SU-DHL-6 (cell line): ENCODE results near the gene IKBKG.

ENCODE experiments used
- H2AFZ ChIP-seq: fragments of 200-600 bp; sonication (generic); 2 replicates; pipeline ENCODE4 v1.6.1; 2014; ENCODE audit warnings: low read depth, mild to moderate bottlenecking, moderate library complexity, mixed read lengths, antibody characterized with exemption, low read length; ENCODE audit not compliant: severe bottlenecking
- H3F3A ChIP-seq: fragments of 200-600 bp; shearing (Covaris generic); 2 replicates; pipeline ENCODE4 v1.6.0; 2016; ENCODE audit warnings: antibody characterized with exemption, mild to moderate bottlenecking; ENCODE audit not compliant: insufficient read depth
- H3K27ac ChIP-seq: fragments of 200-600 bp; sonication (generic); 2 replicates; pipeline ENCODE4 v1.5.1; 2016; ENCODE audit warnings: low read depth, mild to moderate bottlenecking, low read length, moderate library complexity, mixed read lengths
- H3K27me3 ChIP-seq: fragments of 200-600 bp; sonication (generic), shearing (Covaris generic); 2 replicates; pipeline ENCODE4 v1.6.0; 2014; ENCODE audit warnings: mild to moderate bottlenecking, low read length
- H3K36me3 ChIP-seq: fragments of 200-600 bp; sonication (generic); 2 replicates; pipeline ENCODE4 v1.6.1; 2014; ENCODE audit warnings: mild to moderate bottlenecking, low read length, mixed read lengths
- H3K4me2 ChIP-seq: fragments of 300-600, 200-600 bp; shearing (Covaris generic), sonication (generic); 2 replicates; pipeline ENCODE4 v1.6.0; 2014; ENCODE audit warnings: low read length, low read depth, mild to moderate bottlenecking; ENCODE audit not compliant: poor library complexity, severe bottlenecking
- H3K4me3 ChIP-seq: fragments of 200-600 bp; sonication (generic); 2 replicates; pipeline ENCODE4 v1.5.1; 2014; ENCODE audit warnings: antibody characterized with exemption, low read length, mild to moderate bottlenecking, mixed read lengths; ENCODE audit not compliant: insufficient read depth, poor library complexity, severe bottlenecking
- H3K79me2 ChIP-seq: fragments of 200-600 bp; sonication (generic); 2 replicates; pipeline ENCODE4 v1.6.1; 2014; ENCODE audit warnings: mild to moderate bottlenecking, low read length, moderate library complexity; ENCODE audit not compliant: insufficient read depth
- H3K9ac ChIP-seq: fragments of 200-600 bp; sonication (generic); 2 replicates; pipeline ENCODE4 v1.7.0; 2014; ENCODE audit warnings: mild to moderate bottlenecking, low read length
- H3K9me2 ChIP-seq: fragments of 200-600 bp; sonication (generic); replicated peaks from 2 replicates; pipeline ENCODE4 v1.6.1; 2014; ENCODE audit warnings: low read length; ENCODE audit not compliant: insufficient read depth
- H3K9me3 ChIP-seq: fragments of 200-600 bp; sonication (generic); 2 replicates; pipeline ENCODE4 v1.6.1; 2014; ENCODE audit warnings: low read length, mixed read lengths; ENCODE audit not compliant: insufficient read depth
- H4K20me1 ChIP-seq: fragments of 200-600 bp; sonication (generic); 2 replicates; pipeline ENCODE4 v1.6.1; 2014; ENCODE audit warnings: low read depth, mild to moderate bottlenecking, antibody characterized with exemption, low read length, moderate library complexity, mixed read lengths
- EZH2phosphoT487 ChIP-seq: fragments of 200-600 bp; sonication (generic), shearing (Covaris generic); conservative IDR thresholded peaks from 2 replicates; pipeline ENCODE4 v1.6.1; 2018; ENCODE audit warnings: mild to moderate bottlenecking, antibody characterized with exemption, low read length, moderate library complexity, mixed read lengths
- TF ChIP-seq, protein P1 (sequence below): fragments of 200-600 bp; sonication (generic); IDR thresholded peaks from one replicate; pipeline ENCODE4 v1.5.1; 2017; ENCODE audit warnings: antibody characterized with exemption, mild to moderate bottlenecking, low read length, moderate library complexity; ENCODE audit not compliant: insufficient read depth, poor library complexity, severe bottlenecking

IKBKG gene

DNA sequence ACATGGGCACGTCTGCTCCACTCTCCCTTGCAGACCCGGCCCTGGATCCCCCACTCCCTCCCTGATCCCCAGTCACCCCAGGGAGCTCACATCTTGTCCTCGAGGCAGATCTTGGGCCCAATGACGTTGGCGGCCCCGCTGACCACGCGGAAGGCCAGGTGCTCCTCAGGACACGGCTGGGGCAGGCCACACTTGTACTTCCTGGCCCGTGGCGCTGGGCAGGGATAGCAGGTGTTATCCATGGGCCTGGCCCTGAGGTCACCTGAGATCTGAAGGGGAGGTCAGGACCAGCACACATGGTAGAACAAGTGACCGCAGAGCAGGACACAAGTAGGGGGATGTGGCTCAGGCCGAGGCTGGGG is 39.1 kb upstream of the IKBKG start:
- no peak overlapping the region for H3K4me3 ChIP-seq
- H3K27ac ChIP-seq: no peak overlapping the region
- TF ChIP-seq EZH2phosphoT487: no peak
- TF ChIP-seq, protein P1, sequence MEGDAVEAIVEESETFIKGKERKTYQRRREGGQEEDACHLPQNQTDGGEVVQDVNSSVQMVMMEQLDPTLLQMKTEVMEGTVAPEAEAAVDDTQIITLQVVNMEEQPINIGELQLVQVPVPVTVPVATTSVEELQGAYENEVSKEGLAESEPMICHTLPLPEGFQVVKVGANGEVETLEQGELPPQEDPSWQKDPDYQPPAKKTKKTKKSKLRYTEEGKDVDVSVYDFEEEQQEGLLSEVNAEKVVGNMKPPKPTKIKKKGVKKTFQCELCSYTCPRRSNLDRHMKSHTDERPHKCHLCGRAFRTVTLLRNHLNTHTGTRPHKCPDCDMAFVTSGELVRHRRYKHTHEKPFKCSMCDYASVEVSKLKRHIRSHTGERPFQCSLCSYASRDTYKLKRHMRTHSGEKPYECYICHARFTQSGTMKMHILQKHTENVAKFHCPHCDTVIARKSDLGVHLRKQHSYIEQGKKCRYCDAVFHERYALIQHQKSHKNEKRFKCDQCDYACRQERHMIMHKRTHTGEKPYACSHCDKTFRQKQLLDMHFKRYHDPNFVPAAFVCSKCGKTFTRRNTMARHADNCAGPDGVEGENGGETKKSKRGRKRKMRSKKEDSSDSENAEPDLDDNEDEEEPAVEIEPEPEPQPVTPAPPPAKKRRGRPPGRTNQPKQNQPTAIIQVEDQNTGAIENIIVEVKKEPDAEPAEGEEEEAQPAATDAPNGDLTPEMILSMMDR: no peak
- H2AFZ ChIP-seq: no peak overlapping the region
- no peaks in the 10 kb centered on the region for H3F3A ChIP-seq
- no peak overlapping the region for H3K4me2 ChIP-seq
- H4K20me1 ChIP-seq: no peaks in the 10 kb centered on the region
- H3K9me3 ChIP-seq: no peaks in the 10 kb centered on the region
- H3K9ac ChIP-seq: no peak overlapping the region
- H3K27me3 ChIP-seq: no peaks in the 10 kb centered on the region
- no peaks in the 10 kb centered on the region for H3K36me3 ChIP-seq
- H3K79me2 ChIP-seq: no peaks in the 10 kb centered on the region
- H3K9me2 ChIP-seq: no peaks in the 10 kb centered on the region

DNA sequence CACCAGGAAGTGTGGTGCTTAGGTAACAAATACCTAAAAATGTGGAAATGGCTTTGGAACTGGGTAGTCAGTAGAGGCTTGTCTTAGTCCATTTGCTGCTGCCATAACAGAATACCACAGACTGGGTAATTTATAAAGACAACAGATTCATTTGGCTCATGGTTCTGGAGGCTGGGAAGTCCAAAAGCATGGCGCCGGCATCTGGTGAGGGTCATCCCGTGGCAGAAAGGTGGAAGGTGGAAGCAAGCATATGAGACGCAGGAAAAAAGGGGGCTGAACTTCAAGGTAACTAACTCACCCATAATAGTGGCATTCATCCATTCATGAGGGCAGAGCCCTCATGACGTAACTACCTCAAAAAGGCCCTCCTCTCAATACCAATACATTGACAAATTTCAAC is 38.0 kb upstream of the IKBKG start:
- Histone ChIP-seq H3K9ac (no peak overlapping the region), H3K4me2 (no peak overlapping the region), H3K27me3 (no peaks in the 10 kb centered on the region), H3F3A (no peaks in the 10 kb centered on the region), H3K9me2 (no peaks in the 10 kb centered on the region), H3K4me3 (no peak overlapping the region), H2AFZ (no peak overlapping the region), H3K79me2 (no peaks in the 10 kb centered on the region), H3K27ac (no peak overlapping the region), H3K9me3 (no peaks in the 10 kb centered on the region), H3K36me3 (no peaks in the 10 kb centered on the region), H4K20me1 (no peaks in the 10 kb centered on the region)
- TF ChIP-seq, protein P1: no peak
- no peak for TF ChIP-seq EZH2phosphoT487

DNA sequence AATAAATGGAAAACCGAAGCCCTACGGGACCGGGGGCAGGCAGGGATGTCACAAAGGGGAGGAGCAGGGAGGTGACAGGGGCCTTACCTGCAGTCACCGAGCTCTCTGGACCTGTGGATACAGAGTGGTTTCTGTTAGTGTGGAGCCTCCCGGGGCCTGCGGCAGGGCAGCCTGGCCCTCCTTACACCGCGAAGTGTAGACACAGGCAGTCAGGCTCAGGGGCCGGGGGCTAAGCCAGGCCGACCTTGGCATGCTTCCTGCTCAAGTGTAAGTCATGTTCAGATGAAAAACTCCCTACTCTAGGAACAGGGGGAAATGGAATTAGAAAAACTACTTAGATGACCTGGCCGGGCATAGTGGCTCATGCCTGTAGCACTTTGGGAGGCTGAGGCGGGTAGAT is 35.7 kb upstream of the IKBKG start:
- Histone ChIP-seq H3F3A (no peaks in the 10 kb centered on the region), H3K4me3 (no peak overlapping the region), H3K9me3 (no peaks in the 10 kb centered on the region), H3K4me2 (no peak overlapping the region), H3K79me2 (no peaks in the 10 kb centered on the region), H3K36me3 (no peaks in the 10 kb centered on the region), H3K9ac (no peak overlapping the region), H2AFZ (no peak overlapping the region), H3K27me3 (no peaks in the 10 kb centered on the region), H4K20me1 (no peaks in the 10 kb centered on the region), H3K27ac (no peak overlapping the region), H3K9me2 (no peaks in the 10 kb centered on the region)
- TF ChIP-seq, protein P1: no peak

GRCh38 chrX:154512879-154513553 is 34.4 kb upstream of the IKBKG start:
- Histone ChIP-seq H3K36me3 (no peaks in the 10 kb centered on the region), H3K9ac (no peak overlapping the region), H3K27ac (no peak overlapping the region), H3K79me2 (no peaks in the 10 kb centered on the region), H2AFZ (no peak overlapping the region), H3K27me3 (no peaks in the 10 kb centered on the region), H4K20me1 (no peaks in the 10 kb centered on the region), H3K9me2 (no peaks in the 10 kb centered on the region), H3K4me2 (no peak overlapping the region), H3K4me3 (no peak overlapping the region), H3F3A (no peaks in the 10 kb centered on the region), H3K9me3 (no peaks in the 10 kb centered on the region)
- no peak for TF ChIP-seq EZH2phosphoT487
- TF ChIP-seq, protein P1: no peak
